ENCODE measurements around the gene SSC5D. TPM values are rescaled to one million over a fixed set of nuclear protein-coding genes. Genes with fewer than 3 reads are reported as not detected.

SSC5D gene
- total and polyA plus RNA-seq, 9 of the 15 experiments (the other 6 are each of a cell fraction or from before 2014, with no cell fraction given) = 0.04 to 0.71 (median 0.14) TPM; not detected in 2

GRCh38 chr19:55544776-55545439, 56.7 kb downstream of the SSC5D start (continued):
- TF ChIP-seq PRDM10 (IDR thresholded peaks at IDR 0.05; ENCODE audit: partially characterized antibody) (no peak), ZFP36 (IDR thresholded peaks at IDR 0.05; ENCODE audit: low read depth, low read length, partially characterized antibody) (no peak), PATZ1 (CRISPR knock-in tag; IDR thresholded peaks at IDR 0.05; ENCODE audit: borderline replicate concordance) (no peak), ELK1 (CRISPR knock-in tag; IDR thresholded peaks at IDR 0.05) (no peak), ZNF592 (IDR thresholded peaks at IDR 0.05) (peak; percentile 90), CTCF (IDR thresholded peaks at IDR 0.05 in 2 of 3, conservative IDR thresholded peaks at IDR 0.05 in 1 of 3; ENCODE audit: insufficient read depth in 2 of 3, low read depth in 1 of 3, low read length in 3 of 3) (no peak), KLF6 (CRISPR knock-in tag; IDR thresholded peaks at IDR 0.05; ENCODE audit: borderline replicate concordance) (no peak)
